Transverse colon (tissue), 3 donors: ENCODE data around the gene OBSCN.

Experiments used
- POLR2A ChIP-seq: fragments of 450-650 bp; IDR thresholded peaks from one replicate; pipeline ENCODE4 v1.6.1; 2016; ENCODE audit warnings: antibody characterized with exemption, mild to moderate bottlenecking, moderate library complexity
- TF ChIP-seq, protein P1 (sequence below), 5 experiments: fragments of 200-600 bp in 3 of 5; fragments of 450-650 bp in 2 of 5; sonication (generic) in 3 of 5; IDR thresholded peaks; 1 replicate in 2 of 5; 2 replicates in 3 of 5; pipeline ENCODE4 v1.5.1; 2016 to 2017; ENCODE audit warnings: antibody characterized with exemption in 5 of 5, inconsistent platforms in 3 of 5, mild to moderate bottlenecking in 2 of 5, moderate library complexity in 1 of 5

DNA sequence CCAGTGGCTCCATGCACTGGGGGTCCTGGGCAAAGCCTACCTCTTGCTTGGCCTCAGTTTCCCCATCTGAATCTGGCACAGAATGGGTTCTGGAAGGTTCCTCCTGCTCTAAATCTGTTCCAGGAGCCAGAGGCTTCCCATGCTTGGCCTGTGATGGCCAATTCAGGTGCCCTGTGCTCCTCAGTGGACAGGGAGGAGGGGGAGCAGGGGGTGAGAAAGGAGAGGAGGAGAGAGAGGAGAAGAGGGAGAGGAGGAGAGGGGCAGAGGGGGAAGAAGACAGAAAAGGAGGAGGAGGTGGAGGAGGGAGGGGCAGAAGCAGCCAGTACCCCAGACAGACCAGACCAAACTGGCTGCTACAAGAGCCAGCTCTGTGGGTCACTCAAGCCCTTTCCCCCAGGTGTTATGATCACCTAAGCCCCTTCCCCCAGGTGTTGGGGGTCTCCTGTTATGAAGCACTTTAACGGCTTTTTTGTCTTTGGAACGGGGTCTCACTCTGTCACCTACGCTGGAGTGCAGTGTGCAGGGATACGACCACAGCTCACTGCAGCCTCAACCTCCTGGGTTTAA is 155.1 kb downstream of the OBSCN start:
- TF ChIP-seq POLR2A: no peak
- TF ChIP-seq, protein P1, sequence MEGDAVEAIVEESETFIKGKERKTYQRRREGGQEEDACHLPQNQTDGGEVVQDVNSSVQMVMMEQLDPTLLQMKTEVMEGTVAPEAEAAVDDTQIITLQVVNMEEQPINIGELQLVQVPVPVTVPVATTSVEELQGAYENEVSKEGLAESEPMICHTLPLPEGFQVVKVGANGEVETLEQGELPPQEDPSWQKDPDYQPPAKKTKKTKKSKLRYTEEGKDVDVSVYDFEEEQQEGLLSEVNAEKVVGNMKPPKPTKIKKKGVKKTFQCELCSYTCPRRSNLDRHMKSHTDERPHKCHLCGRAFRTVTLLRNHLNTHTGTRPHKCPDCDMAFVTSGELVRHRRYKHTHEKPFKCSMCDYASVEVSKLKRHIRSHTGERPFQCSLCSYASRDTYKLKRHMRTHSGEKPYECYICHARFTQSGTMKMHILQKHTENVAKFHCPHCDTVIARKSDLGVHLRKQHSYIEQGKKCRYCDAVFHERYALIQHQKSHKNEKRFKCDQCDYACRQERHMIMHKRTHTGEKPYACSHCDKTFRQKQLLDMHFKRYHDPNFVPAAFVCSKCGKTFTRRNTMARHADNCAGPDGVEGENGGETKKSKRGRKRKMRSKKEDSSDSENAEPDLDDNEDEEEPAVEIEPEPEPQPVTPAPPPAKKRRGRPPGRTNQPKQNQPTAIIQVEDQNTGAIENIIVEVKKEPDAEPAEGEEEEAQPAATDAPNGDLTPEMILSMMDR (IDR thresholded peaks at IDR 0.05): no peak
